ENCODE results near the gene MRPL44.

The MRPL44 gene

GRCh38 chr2:224009605-224010315, 52.5 kb downstream of the MRPL44 start:
- peak; percentile 17 for DNase-seq

DNA sequence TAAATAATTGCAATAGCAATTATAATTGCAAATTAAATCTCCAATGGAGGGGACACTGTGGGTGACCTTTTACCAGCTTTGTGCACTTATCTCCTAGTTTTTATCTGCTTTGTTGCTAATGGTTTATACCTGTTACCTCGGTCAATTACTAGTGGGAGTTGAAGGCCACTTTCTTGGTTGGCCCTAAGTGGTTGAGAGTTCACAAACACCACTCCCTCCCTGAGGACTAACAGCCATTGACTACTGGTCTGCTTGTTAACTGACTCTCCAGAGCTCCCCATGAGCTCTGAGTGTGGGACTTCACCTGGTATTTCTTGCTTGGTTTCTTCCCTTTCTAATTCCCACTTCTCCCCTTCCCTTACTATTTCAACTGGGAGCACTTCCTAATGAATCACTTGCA, 54.6 kb downstream of the MRPL44 start:
- no peak for DNase-seq

- DNase-seq = no peak
Observed at GRCh38 chr2:224014336-224014735, 57.1 kb downstream of the MRPL44 start.

DNA sequence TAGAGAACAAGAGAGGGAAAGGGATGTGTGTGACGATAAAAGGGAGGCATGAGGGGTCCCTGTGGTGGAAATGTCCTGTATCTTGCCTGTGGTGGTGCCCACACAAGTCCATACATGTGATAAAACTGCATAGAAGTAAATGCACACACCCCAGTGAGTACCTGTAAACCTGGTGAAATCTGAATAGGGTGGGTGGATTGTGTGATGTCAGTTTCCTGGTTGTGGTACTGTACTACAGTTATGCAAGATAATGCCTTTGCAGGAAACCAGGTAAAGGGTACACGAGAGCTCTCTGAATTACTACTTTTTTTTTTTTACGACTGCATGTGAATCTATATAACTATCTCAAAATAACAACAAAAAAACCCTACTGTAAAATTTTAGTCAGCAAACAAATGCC, 59.7 kb downstream of the MRPL44 start:
- DNase-seq = no peak

Data from midbrain (tissue), 1 donor.